GM18868 (cell line): ENCODE data around the gene SSBP3.

ENCODE experiments used
- ATAC-seq: cut with Tn5 transposase; IDR thresholded peaks from one replicate; pipeline ENCODE4 v1.9.1; 2021; ENCODE audit warnings: mild to moderate bottlenecking, moderate library complexity; ENCODE audit not compliant: unreplicated experiment

SSBP3 gene

GRCh38 chr1:54310439-54311328 lies 95.5 kb downstream of the SSBP3 start:
- no peak for ATAC-seq

DNA sequence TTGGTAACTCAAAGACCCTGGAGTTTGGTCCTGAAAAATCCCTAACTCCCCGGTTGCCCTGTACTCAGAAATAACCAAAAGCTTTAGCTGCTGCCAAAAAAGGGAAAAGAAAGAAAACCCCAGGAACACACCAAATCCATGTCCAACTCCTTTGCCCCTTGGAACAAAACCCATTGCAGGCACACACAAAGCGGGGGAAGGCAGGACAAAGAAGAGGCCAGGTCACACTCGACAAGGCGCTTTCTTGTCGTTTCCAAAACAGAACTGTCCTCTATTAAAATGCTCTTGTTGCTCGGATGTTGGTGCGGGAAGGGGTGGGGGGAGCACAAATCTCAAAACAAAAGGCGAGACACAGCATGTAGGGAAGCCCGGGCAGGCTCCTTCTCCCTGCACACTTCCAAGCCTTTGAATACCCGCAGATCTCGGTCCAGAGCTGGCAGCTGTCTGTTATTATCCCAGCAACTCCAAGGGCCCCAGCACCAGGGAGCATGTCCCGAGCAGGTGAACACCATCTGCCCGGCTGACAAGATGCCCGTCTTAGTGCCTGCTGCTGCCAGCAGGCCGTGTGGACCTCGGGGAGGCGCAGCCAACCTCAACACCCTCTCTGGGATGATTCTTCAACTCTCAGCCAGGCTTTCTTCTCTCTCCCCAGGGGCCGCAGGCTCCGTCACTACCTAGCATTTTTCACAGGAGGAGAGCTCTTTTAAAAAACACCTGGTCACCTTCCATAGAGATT lies 96.4 kb downstream of the SSBP3 start:
- no peak for ATAC-seq

DNA sequence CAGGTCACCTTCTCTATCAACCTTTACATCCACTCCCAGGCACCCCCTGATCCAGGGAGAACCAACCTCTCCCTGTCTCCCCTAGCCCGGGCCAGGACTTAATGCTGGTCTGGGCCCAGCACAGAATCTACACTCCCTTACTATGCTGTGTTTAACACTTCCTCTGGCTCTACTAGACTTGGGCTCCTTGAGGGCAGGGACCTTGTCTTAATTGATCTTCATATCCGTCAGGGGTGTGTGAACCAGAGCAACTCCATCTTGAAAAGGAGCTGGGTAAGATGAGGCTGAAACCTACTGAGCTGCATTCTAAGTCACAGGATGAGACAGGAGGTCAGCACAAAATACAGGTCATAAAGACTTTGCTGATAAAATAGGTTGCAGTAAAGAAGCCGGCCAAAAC lies 98.9 kb downstream of the SSBP3 start:
- ATAC-seq, result no peak

- ATAC-seq, result no peak
Measured at GRCh38 chr1:54305906-54306514, 100.2 kb downstream of the SSBP3 start.

GRCh38 chr1:54304518-54304917 lies 101.7 kb downstream of the SSBP3 start:
- ATAC-seq, result no peak

DNA sequence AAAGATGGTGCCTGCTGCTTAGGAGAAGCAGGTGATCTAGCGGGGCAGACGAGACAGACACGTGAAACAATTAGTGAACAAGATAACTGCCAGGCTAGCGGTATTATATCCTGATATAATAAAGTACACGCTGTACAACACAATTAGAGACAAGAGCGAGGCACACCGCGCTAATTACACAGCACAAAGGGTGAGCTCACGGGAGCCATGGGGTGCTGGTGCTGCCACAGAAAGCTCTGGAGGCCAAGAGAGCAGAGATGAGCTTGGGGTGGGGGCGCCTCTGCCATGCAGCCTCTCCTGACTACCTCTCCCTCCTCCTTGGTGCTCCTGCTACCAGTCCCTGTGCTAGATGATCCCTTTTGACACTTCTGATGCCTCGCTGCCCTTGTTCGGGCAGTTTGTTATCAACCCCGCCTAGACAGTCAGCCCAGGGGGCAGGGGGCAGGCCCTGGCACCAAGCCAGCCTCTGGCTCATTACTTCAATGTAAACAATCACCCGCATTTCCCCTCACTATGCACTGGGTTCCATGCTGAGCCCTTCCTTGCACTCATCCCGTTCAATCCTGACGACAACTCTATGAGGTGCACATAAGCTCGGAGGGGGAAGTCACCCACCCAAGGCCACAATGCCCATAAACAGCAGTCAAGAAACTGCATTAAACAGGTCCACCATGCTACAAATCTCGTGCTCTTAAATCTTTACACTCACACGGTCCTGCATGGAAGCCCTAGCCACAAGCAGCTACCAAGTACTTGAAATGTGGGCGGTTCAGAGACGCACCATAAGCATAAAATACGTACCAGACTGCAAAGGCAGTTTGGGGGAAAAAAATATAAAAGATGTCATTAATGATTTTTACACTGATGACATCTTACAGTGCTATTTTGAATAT lies 103.0 kb downstream of the SSBP3 start:
- ATAC-seq, result no peak

- no peak for ATAC-seq
Measured at GRCh38 chr1:54302549-54302948, 103.6 kb downstream of the SSBP3 start.

GRCh38 chr1:54301497-54301896 lies 104.7 kb downstream of the SSBP3 start:
- no peak for ATAC-seq

GRCh38 chr1:54300401-54300800 lies 105.8 kb downstream of the SSBP3 start:
- ATAC-seq, result no peak

GRCh38 chr1:54299037-54299436 lies 107.2 kb downstream of the SSBP3 start:
- no peak for ATAC-seq

DNA sequence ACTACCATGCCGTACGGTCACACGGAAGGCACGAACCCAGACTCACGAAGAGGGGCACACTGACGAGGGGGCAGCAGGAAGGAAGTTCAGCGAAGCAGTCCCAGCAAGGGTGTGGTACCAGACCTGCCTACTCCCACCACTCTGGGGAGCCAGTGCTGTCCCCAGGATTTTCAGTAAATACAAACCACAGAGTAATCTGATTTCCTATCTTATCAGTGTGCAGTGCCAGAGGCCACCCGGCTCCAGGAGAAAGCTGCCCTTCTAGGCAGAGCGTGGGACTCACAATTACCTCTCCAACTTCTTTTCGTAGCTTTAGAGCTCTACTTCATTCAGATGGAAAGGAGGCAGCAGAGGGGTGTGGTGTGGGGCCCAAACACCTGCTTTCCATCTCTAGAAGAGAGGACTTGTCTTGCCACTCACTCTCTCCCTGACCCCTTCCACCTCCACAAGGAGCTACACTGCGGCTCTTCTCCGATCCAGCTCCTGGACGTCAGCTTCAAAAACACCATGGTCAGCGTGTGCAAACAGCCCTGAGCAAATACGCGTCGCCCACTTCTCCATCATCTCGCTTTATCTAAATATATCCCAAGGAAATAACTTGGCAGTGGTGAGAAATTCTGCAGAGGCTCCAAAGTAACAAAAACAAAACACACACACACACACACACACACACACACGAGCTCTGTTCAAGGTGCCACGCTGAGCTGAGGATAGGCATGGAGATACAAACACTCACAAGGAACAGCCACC lies 107.7 kb downstream of the SSBP3 start:
- ATAC-seq, result no peak

GRCh38 chr1:54297596-54298283 lies 108.5 kb downstream of the SSBP3 start:
- no peak for ATAC-seq

GRCh38 chr1:54296666-54297065 lies 109.5 kb downstream of the SSBP3 start:
- ATAC-seq, result no peak

- no peak for ATAC-seq
Measured at GRCh38 chr1:54294887-54295286, 111.3 kb downstream of the SSBP3 start.

DNA sequence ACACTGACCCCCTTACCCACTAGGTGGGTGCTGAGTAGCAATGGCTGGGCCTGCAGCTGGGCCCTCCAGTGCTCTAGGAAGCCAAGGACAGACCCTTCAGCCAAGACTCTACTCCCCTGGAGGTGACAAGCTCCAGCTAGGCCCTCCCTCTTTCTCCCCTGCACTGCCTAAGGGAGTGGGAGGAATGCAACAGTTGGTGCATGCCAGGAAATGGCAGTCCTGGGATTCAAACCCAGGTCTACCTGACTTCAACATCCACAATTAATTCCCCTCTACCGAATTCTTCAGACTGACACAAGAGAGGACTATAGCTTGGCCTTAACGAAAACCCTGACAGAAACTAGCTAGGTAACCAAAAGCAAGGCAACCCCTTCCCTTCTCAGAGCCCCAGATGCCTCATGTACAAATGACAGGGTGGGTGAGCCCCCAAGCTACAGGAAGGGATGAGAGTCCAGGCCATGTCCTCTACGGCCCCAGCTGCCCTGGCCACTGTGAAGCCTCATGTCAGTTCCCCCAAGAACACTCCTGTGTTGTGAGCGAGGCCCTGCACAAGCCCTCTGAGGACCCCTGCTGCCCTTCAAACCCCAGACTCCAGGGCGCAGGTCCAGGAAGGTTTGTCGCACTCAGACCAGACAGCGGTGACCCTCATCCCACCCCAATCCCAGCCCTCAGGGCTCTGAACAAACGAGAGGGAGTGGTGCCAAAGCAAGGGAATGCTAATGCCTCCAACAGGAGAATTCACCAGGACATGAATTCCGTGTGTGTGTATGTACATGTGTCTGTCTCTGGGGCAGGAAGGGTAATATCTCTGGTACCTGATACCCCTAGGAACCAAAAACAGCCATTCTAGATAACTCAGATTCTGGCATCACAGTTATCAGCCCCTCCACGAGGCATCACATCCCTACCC lies 113.9 kb downstream of the SSBP3 start:
- no peak for ATAC-seq

GRCh38 chr1:54291276-54292001 lies 114.8 kb downstream of the SSBP3 start:
- no peak for ATAC-seq

- ATAC-seq, result no peak
Measured at GRCh38 chr1:54290506-54291184, 115.5 kb downstream of the SSBP3 start.
